ENCODE data around the gene CAMK2G. TPM values are rescaled to one million over a fixed set of nuclear protein-coding genes. Genes with fewer than 3 reads are reported as not detected.
A peak's percentile ranks its signal among the peaks of the same experiment; 100 is the strongest.

CAMK2G gene
- total RNA-seq, 2 donors from 2014 or later, result 52.6 to 59.6 TPM

DNA sequence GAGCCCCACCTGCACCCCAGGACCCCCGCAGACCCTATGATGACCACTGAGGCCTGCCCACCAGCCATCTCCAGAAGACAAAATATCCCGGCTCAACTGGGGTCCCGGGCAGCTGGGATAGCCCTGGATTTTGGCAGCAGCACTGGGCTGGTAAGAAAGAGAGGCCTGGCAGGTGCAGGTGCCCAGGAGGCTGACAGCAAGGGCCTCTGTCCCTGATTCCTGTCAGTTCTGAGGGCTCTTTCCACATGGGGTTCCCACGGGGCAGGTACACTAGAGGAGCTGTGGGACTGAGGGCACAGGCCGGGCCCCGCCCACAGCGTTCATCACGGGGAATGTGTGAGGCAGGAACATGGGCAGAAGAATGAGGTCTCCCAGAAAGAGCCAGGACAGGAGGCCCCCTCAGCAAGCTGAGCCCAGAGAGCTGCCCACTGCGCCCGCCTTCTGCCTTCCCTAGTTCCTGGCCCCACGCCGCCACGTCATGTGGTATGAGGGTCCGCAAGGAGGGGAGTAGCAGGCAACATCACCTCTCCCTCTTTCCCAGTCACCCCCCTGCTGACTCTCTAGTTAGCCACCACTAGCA is 50.1 kb downstream of the CAMK2G start:
- peaks cover 7% of the 10 kb centered on the region for H3K4me1 Mint-ChIP-seq
- DNase-seq, result no peak
- H3K36me3 Mint-ChIP-seq (ENCODE audit: low read depth), result peaks cover 3% of the 10 kb centered on the region
- ATAC-seq, result no peak
- H3K9me3 ChIP-seq (ENCODE audit: control insufficient read depth, low read length, poor library complexity, severe bottlenecking), result no peaks in the 10 kb centered on the region
- no peaks in the 10 kb centered on the region for H3K27me3 Mint-ChIP-seq
- H3K27ac Mint-ChIP-seq, result peak overlapping the region; percentile 80
- H3K4me3 Mint-ChIP-seq, result no peak overlapping the region

DNA sequence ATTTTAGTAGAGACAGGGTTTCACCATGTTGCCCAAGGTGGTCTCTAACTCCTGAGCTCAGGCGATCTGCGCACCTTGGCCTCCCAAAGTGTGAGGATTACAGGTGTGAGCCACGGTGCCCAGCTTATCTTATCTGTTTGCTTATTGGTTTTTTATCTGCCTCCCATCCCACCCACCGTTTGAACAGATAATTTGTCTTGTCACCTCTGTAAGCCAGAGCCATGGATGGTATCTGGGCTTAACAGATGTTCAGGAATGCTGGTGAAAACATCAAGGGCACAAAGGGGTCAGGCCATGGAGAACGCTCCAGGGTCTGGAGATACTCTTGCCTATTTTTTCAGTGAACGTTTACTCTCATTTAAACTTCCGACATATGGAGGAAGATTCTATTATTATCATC is 51.0 kb downstream of the CAMK2G start:
- DNase-seq (no peak), ATAC-seq (no peak)
- Mint-ChIP-seq H3K27ac (peak overlapping the region; percentile 80), H3K36me3 (ENCODE audit: low read depth) (peaks cover 3% of the 10 kb centered on the region), H3K4me1 (peaks cover 10% of the 10 kb centered on the region), H3K27me3 (no peaks in the 10 kb centered on the region), H3K4me3 (no peak overlapping the region)
- no peaks in the 10 kb centered on the region for H3K9me3 ChIP-seq (ENCODE audit: control insufficient read depth, low read length, poor library complexity, severe bottlenecking)

DNA sequence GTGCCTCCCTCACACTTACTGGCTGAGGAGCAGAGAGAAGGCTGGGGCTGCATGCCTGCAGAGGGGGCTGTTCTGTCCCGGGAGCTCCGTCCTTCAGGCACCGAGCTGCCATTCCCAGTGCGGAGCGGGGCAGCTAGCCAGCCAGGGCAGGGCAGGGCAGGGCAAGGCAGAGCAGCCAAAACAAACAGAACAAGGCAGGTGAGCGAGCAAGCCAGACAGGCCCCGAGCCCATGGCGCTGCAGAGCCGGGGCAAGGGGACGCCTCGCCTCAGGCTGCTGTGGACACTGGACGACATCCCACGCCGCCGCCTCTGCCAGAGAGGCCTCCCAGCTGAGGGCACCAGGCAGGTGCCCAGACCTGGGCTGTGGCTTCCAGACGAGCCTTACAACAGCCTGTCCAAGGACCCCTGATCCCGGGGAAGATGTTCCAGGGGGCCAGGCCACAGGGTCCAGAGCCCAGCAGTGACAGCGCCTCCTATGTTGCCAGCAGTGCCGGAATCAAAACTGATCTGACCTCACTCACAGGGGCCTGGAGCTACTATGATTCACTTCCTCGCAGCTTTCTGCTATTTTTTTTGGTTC is 54.8 kb downstream of the CAMK2G start:
- H3K27ac Mint-ChIP-seq, result no peak overlapping the region
- ATAC-seq (no peak), DNase-seq (no peak)
- H3K4me1 Mint-ChIP-seq, result peaks cover 10% of the 10 kb centered on the region
- H3K27me3 Mint-ChIP-seq, result no peaks in the 10 kb centered on the region
- no peaks in the 10 kb centered on the region for H3K36me3 Mint-ChIP-seq (ENCODE audit: low read depth)
- H3K4me3 Mint-ChIP-seq, result no peak overlapping the region
- no peaks in the 10 kb centered on the region for H3K9me3 ChIP-seq (ENCODE audit: control insufficient read depth, low read length, poor library complexity, severe bottlenecking)

DNA sequence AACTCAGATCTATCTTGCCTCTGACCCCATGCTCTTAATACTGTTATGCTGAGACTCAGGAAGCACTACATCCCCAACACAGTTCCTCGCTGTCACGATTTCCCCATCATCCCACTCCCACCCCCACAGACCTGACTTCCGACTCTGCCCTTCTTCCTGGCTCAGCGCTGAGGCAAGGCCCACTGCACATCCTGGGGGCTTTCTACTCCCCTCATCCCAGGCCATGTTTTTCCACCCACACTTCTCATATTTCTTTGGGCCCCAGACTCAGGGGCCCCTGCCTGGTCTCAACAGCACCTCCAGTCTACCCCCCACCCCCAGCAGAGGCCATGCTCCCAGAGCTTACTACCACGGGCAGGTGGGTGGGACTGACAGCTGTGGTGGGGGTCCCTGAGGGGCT is 55.3 kb downstream of the CAMK2G start:
- no peaks in the 10 kb centered on the region for H3K9me3 ChIP-seq (ENCODE audit: control insufficient read depth, low read length, poor library complexity, severe bottlenecking)
- Mint-ChIP-seq H3K36me3 (ENCODE audit: low read depth) (no peaks in the 10 kb centered on the region), H3K27me3 (no peaks in the 10 kb centered on the region), H3K4me3 (no peak overlapping the region), H3K27ac (no peak overlapping the region), H3K4me1 (peaks cover 10% of the 10 kb centered on the region)
- no peak for ATAC-seq
- no peak for DNase-seq

DNA sequence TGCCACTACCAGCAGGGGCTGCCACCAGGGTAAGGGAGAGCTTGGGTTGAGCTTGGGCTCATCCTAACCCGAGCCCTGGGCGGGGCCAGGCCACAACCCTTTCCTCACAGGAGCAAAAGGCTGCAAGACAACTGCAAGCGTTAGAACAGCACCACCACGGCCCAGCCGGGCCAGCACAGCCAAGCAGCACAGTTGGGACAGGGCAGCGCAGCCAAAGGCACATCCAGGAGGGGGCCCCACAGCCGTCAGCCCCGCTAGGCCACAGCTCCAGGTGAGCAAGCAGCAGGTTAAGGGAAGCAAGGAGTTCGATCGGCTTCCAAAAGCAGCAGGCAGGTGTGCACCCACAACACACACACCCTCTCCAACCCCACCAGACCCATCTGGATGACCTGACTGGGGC is 56.0 kb downstream of the CAMK2G start:
- Mint-ChIP-seq H3K36me3 (ENCODE audit: low read depth) (no peaks in the 10 kb centered on the region), H3K4me1 (peaks cover 10% of the 10 kb centered on the region), H3K27me3 (no peaks in the 10 kb centered on the region), H3K4me3 (no peak overlapping the region), H3K27ac (no peak overlapping the region)
- H3K9me3 ChIP-seq (ENCODE audit: control insufficient read depth, low read length, poor library complexity, severe bottlenecking), result no peaks in the 10 kb centered on the region
- ATAC-seq, result no peak
- DNase-seq, result no peak

DNA sequence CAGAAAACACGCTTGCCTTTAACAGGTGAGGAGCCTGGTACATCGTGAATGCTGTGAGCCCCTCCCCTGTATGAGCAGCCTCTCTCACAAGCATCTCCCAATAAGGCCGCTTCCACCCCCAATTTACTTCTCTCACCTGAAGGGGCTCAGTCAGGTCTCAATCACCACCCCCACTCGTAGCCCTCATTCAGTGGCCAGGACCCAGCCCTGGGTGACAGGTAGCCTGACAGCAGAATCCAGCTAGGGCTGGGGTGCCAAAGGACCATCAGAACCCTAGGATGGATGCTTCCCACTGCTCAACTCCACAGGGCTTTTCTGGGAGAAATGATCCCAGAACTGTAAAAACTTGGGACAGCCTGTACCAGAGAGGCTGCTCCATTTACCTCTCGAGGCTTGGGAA is 56.5 kb downstream of the CAMK2G start:
- DNase-seq (no peak), ATAC-seq (no peak)
- H3K36me3 Mint-ChIP-seq (ENCODE audit: low read depth), result no peaks in the 10 kb centered on the region
- no peak overlapping the region for H3K27ac Mint-ChIP-seq
- no peak overlapping the region for H3K4me3 Mint-ChIP-seq
- no peaks in the 10 kb centered on the region for H3K9me3 ChIP-seq (ENCODE audit: control insufficient read depth, low read length, poor library complexity, severe bottlenecking)
- no peaks in the 10 kb centered on the region for H3K27me3 Mint-ChIP-seq
- H3K4me1 Mint-ChIP-seq, result peaks cover 10% of the 10 kb centered on the region

DNA sequence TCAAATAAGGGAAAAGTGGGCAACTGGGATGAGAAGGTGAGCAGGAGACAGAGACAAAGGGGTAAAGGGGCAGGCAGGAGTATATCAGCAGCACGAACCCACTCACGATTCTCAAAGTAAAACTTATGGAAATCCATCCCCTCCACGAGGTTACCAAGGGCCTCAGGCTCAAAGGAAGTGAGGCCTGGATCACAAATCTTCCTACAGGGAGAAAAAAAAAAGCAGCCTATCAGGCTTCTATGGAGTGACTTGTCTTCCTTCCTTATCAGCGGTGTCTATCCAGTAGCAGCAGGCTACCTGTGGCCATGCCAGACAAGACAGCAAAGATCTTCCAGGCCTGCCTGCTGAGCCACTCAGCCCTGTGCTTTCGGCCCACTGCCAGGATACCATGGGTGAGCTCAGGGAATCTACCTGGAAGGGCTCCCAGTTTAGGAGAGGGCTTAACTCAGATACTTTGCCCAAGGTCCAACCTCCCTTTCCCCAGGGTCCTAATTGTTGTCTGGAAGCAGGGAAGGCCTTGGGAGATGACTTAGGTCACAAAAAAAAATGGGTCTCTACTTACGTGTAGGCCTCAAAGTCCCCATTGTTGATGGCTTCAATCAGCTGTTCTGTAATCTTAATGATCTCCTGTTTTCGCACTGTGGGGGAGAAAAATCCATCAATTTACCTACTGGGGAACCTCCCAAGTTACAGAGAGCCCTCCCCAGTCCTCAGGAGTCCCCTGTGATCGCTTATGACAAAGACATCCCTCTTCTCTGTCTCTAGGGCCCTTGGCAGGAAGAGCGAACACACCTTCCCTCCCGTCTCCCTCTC is 57.2 kb downstream of the CAMK2G start:
- Mint-ChIP-seq H3K27ac (no peak overlapping the region), H3K36me3 (ENCODE audit: low read depth) (no peaks in the 10 kb centered on the region), H3K4me1 (peaks cover 9% of the 10 kb centered on the region), H3K27me3 (no peaks in the 10 kb centered on the region), H3K4me3 (no peak overlapping the region)
- ATAC-seq, result no peak
- H3K9me3 ChIP-seq (ENCODE audit: control insufficient read depth, low read length, poor library complexity, severe bottlenecking), result no peaks in the 10 kb centered on the region
- DNase-seq, result no peak

DNA sequence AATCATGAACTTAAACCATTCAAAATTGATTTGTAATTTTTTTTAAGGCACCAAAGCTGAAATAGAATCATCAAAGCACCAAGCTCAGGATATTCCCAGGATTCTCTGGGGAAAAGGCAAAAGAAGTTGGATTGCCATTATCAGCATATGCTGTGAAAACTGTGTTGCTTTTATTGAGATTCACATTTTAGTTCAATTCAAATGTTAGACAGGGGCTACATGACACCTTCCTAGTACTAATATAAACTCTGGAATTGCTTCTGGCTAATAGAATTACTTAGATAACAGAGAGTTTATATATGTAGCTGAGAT is 58.7 kb downstream of the CAMK2G start:
- DNase-seq (no peak), ATAC-seq (no peak)
- Mint-ChIP-seq H3K4me3 (no peak overlapping the region), H3K4me1 (peaks cover 5% of the 10 kb centered on the region), H3K36me3 (ENCODE audit: low read depth) (no peaks in the 10 kb centered on the region), H3K27ac (no peak overlapping the region), H3K27me3 (no peaks in the 10 kb centered on the region)
- H3K9me3 ChIP-seq (ENCODE audit: control insufficient read depth, low read length, poor library complexity, severe bottlenecking), result no peaks in the 10 kb centered on the region

DNA sequence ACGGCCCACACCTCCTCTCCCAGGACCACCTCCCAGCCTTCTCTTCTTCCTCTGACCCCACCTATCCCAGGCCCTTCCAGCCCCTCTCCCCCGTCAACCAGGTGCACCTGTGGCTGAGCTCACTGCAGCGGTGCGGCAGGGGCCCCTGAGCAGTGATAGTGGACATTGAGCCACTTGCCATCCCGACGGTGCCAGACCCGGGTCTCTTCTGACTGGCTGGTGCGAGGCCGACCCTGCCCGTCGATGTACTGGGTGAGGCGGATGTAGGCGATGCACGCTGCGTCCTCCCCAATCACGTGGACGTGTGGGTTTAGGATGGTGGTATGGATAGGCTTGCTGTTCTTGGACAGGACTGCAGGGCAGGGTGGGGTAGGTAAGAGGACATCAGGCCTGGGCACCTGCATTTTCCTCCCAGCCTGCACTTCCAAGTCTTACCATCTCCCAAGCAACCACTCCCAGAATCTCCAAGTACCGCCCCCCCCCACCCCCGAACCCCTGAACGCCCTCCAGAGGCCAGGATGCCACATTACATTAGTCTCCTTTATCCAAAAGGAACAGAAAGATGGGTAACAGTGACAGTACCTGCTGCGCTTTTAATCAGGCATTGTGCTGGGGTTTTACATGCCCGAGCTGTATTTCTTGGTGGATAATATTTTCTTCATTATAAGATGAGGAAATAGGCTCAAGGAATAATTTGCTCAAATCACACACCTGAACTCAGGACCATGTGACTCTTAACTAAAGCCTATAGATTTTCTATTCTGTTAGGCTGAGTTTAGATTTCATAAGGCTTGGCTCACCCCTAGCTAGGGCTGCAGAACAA is 59.2 kb downstream of the CAMK2G start:
- H3K4me3 Mint-ChIP-seq, result no peak overlapping the region
- DNase-seq, result no peak
- peaks cover 9% of the 10 kb centered on the region for H3K4me1 Mint-ChIP-seq
- peaks cover 3% of the 10 kb centered on the region for H3K36me3 Mint-ChIP-seq (ENCODE audit: low read depth)
- no peaks in the 10 kb centered on the region for H3K27me3 Mint-ChIP-seq
- no peak for ATAC-seq
- H3K9me3 ChIP-seq (ENCODE audit: control insufficient read depth, low read length, poor library complexity, severe bottlenecking), result no peaks in the 10 kb centered on the region
- H3K27ac Mint-ChIP-seq, result no peak overlapping the region

DNA sequence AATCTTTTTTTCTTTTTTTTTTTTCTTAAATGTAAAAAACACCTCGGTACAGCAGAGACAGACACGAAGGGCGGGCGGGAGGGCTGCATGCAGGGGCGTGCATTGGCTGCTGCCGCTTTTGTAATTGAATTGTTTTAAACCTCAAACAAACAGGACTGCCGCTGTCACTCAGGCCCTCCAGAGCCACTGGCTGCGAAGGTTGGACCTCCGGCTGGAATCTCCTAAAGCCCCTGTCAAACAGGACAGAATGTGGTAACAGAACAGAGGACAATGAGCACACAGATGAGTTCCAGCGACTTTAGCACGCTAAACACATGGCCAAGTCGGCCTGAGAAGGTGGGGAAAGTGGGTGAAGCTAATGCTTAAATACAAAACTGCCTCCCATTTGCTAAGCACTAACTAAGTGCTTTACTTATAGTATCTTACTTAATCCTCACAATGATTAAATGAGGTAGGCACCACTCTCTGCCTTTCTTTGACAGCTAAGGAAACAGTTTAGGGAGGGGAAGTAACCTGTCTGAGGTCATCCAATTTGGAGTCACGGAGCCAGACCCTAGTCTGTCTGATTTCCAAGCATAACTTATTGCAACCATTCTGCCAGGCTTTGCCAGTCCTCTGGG is 60.0 kb downstream of the CAMK2G start:
- ATAC-seq (no peak), DNase-seq (no peak)
- peaks cover 3% of the 10 kb centered on the region for H3K36me3 Mint-ChIP-seq (ENCODE audit: low read depth)
- H3K27me3 Mint-ChIP-seq, result no peaks in the 10 kb centered on the region
- no peak overlapping the region for H3K4me3 Mint-ChIP-seq
- H3K9me3 ChIP-seq (ENCODE audit: control insufficient read depth, low read length, poor library complexity, severe bottlenecking), result no peaks in the 10 kb centered on the region
- H3K27ac Mint-ChIP-seq, result no peak overlapping the region
- peaks cover 13% of the 10 kb centered on the region for H3K4me1 Mint-ChIP-seq

DNA sequence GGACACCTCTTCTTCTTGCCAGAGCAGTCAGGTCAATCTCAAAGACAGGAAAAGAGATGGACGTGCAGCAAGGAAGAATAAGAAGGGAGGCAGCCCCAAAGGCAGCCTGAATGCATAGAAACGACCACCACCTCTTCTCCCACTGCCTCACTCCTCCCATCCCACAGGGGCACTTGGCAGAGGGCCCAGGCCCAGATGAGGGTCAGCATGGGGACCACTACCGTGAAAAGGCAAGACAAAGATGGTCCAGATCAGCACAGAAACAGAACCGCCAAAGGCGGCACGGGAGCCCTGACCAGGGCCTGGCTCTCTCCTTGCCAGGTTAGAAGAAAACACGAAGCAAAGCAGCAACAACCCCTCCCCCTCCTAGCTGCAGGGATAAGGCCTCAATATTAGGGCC is 61.0 kb downstream of the CAMK2G start:
- Mint-ChIP-seq H3K27me3 (no peaks in the 10 kb centered on the region), H3K4me3 (no peak overlapping the region), H3K4me1 (peaks cover 20% of the 10 kb centered on the region), H3K36me3 (ENCODE audit: low read depth) (peaks cover 5% of the 10 kb centered on the region), H3K27ac (no peak overlapping the region)
- DNase-seq, result no peak
- no peak for ATAC-seq
- H3K9me3 ChIP-seq (ENCODE audit: control insufficient read depth, low read length, poor library complexity, severe bottlenecking), result no peaks in the 10 kb centered on the region

DNA sequence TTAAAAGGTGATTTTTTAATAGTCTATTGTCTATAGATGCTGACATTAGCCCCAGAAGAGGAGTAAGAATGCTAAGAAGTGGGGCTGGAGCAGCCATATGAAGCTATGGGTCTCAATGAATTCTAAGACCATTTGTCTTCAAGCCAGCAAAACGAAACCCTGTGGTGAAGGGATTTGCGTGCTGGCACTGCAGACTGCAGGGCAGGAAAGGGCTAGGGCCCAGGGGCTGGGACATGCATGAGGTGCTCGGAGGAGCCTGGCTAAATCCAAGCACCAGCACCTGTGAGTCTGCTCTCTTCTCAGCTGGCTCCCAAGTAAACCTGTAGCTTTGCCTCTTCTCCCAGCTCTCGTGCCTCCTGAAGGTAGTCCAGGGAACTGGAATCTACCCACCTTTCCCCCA is 61.7 kb downstream of the CAMK2G start:
- ATAC-seq, result no peak
- peak overlapping the region; percentile 66 for H3K4me3 Mint-ChIP-seq

More for the DNA sequence above, 61.7 kb downstream of the CAMK2G start:
- Mint-ChIP-seq H3K36me3 (ENCODE audit: low read depth) (peaks cover 5% of the 10 kb centered on the region), H3K27me3 (no peaks in the 10 kb centered on the region), H3K4me1 (peaks cover 20% of the 10 kb centered on the region), H3K27ac (peak overlapping the region; percentile 88)
- DNase-seq, result no peak
- no peaks in the 10 kb centered on the region for H3K9me3 ChIP-seq (ENCODE audit: control insufficient read depth, low read length, poor library complexity, severe bottlenecking)

Data from T-helper 17 cell (primary cell).